ENCODE measurements around the gene PDILT. TPM values are rescaled to one million over a fixed set of nuclear protein-coding genes. Genes with fewer than 3 reads are reported as not detected.
A peak's percentile ranks its signal among the peaks of the same experiment; 100 is the strongest.

The PDILT gene
- total RNA-seq, 4 donors from 2014 or later = not detected

DNA sequence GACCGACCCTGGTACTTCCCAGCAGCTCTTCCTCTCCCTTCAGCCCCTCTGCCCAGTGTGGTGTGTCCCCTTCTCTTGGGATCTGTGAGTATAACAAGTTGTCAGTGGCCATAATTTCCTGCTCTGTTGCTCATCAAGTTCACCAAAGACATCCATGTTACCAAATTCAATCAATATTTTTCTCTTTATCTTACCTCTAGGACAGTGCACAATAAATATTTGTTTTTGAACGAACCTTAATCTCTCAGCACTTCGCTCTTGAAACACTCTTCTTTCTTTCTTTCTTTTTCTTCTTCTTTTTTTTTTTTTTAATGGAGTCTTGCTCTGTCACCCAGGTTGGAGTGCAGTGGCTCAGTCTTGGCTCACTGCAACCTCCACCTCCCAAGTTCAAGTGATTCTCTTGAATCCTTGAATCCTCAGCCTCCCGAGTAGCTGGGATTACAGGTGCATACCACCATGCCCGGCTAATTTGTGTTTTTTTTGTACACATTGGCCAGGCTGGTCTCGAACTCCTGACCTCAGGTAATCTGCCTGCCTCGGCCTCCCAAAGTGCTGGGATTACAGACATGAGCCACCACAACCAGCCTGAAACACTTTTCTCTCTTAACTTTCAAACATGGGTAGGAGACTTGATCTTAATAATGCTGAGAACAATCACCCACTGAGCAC is 49.3 kb downstream of the PDILT start:
- no peaks in the 10 kb centered on the region for H3K27me3 ChIP-seq
- no peaks in the 10 kb centered on the region for H3K4me1 ChIP-seq
- TF ChIP-seq, protein P1, sequence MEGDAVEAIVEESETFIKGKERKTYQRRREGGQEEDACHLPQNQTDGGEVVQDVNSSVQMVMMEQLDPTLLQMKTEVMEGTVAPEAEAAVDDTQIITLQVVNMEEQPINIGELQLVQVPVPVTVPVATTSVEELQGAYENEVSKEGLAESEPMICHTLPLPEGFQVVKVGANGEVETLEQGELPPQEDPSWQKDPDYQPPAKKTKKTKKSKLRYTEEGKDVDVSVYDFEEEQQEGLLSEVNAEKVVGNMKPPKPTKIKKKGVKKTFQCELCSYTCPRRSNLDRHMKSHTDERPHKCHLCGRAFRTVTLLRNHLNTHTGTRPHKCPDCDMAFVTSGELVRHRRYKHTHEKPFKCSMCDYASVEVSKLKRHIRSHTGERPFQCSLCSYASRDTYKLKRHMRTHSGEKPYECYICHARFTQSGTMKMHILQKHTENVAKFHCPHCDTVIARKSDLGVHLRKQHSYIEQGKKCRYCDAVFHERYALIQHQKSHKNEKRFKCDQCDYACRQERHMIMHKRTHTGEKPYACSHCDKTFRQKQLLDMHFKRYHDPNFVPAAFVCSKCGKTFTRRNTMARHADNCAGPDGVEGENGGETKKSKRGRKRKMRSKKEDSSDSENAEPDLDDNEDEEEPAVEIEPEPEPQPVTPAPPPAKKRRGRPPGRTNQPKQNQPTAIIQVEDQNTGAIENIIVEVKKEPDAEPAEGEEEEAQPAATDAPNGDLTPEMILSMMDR (IDR thresholded peaks at IDR 0.05) = no peak
- no peak for TF ChIP-seq POLR2A (IDR thresholded peaks at IDR 0.05)
- no peak for DNase-seq
- no peaks in the 10 kb centered on the region for H3K36me3 ChIP-seq
- H3K9me3 ChIP-seq = no peaks in the 10 kb centered on the region
- no peak overlapping the region for H3K27ac ChIP-seq
- H3K4me3 ChIP-seq = no peak overlapping the region

DNA sequence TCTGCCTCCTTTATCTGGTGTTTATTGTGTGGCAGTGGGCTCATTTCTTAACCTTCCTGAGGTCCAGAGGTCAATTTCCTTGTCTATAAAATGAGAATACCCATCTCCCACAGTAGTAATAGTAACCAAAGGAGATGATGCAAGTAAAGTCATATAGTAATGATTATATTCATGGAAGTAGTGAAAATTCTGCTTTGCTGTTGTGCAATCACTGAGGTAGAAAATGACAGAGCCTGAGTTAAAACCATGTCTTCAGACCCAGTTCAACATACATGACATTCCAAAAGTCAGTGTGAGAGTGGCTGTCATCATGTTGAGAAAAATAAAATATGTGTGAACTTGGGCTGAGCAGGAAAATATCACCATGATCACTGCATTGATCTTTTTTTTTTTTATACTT is 51.2 kb downstream of the PDILT start:
- no peaks in the 10 kb centered on the region for H3K36me3 ChIP-seq
- TF ChIP-seq, protein P1 (IDR thresholded peaks at IDR 0.05) = no peak
- no peak for TF ChIP-seq POLR2A (IDR thresholded peaks at IDR 0.05)
- H3K4me1 ChIP-seq = no peaks in the 10 kb centered on the region
- no peak overlapping the region for H3K27ac ChIP-seq
- no peaks in the 10 kb centered on the region for H3K9me3 ChIP-seq
- H3K27me3 ChIP-seq = no peaks in the 10 kb centered on the region
- no peak overlapping the region for H3K4me3 ChIP-seq
- no peak for DNase-seq

DNA sequence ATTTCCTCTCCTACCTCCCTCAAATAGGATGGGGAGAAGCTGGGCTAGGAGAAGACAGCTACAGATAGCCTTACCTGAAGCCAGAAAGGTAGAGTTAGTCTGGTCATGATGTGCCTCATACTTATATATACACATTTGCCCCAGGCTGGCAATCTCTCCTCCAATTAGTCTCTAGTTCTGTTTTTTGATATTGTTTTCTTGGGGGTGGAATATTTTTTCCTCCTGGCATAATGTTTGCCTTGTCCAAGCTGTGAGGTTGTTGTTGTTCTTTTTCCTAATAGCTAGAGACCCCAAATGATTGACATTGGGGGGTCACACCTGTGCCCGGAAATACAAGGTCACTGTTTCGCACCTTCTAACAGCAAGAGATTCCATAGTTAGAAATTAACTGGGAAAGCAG is 51.9 kb downstream of the PDILT start, which contains the start of gene UMOD:
Gene UMOD, minus strand, starts transcription at position 101 of the 400 bp plus-strand sequence. CDS start 1,978 bp downstream, outside the sequence.
- TF ChIP-seq, protein P1 (IDR thresholded peaks at IDR 0.05) = no peak
- no peak for TF ChIP-seq POLR2A (IDR thresholded peaks at IDR 0.05)
- H3K4me1 ChIP-seq = no peaks in the 10 kb centered on the region
- H3K9me3 ChIP-seq = no peaks in the 10 kb centered on the region
- H3K36me3 ChIP-seq = no peaks in the 10 kb centered on the region
- no peaks in the 10 kb centered on the region for H3K27me3 ChIP-seq
- H3K4me3 ChIP-seq = no peak within 1 kb of the TSS
- H3K27ac ChIP-seq = no peak within 1 kb of the TSS
- no peak for DNase-seq

DNA sequence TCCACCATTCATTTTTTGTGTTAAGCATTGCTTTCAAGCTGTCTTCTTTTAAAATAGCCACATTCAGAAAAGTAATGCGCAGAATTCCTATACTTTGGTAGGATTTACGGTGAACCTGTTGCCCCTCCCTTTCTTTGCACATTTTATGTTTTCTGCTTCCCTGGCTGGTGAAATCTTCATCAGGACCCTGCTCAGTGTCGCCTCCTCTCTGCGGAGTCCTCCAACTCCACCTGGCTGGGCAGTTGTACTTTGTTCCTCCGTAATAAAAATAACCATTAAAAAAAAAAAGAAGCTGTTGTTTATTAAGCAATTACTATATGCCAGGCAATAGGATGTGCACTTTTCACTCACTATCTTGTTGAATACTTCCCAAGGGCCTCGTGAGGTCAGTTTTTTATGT is 54.9 kb downstream of the PDILT start:
- TF ChIP-seq POLR2A (IDR thresholded peaks at IDR 0.05) = no peak
- TF ChIP-seq, protein P1 (IDR thresholded peaks at IDR 0.05) = no peak
- H3K4me3 ChIP-seq = no peak overlapping the region
- H3K9me3 ChIP-seq = no peaks in the 10 kb centered on the region
- no peak overlapping the region for H3K27ac ChIP-seq
- no peak for DNase-seq
- no peaks in the 10 kb centered on the region for H3K27me3 ChIP-seq
- H3K36me3 ChIP-seq = no peaks in the 10 kb centered on the region
- no peaks in the 10 kb centered on the region for H3K4me1 ChIP-seq

DNA sequence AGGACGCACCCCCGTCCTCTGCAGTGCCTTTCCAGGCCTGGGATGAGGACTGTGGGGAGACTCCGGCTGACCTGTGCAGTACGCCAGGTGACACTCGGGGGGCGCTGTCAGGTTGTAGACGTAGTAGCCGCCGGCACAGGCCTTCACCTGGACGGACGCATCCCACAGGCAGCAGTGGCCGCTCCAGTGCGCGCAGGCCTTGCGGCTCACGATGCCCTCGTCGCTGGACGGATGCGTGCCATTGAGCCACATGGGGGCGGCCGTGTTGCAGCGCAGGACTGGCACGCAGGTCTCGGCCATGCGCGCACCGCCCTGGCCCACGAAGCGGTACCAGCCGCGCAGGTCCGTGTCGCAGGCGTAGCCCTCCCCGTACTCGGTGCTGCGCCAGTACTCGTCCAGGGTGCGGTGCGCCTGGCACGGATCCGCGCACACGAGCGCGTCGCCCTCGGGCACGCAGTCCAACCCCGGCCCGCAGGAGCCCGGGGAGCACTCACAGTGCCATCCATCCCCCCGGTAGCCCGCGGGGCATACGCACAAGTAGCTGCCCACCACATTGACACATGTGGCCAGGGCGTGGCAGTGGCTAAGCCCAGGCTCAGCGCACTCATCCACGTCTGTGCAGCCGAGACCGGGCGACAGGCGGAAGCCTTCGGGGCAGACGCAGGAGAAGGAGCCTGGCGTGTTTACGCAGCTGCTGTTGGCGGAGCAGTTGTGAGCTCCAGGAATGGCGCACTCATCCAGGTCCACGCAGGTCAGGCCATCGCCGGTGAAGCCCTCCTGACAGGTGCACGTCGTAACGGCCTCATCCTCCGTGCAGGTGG is 56.0 kb downstream of the PDILT start:
- Histone ChIP-seq H3K4me3 (peak overlapping the region in 1 of 4 donors; percentile 8), H3K27me3 (no peaks in the 10 kb centered on the region), H3K36me3 (no peaks in the 10 kb centered on the region), H3K27ac (no peak overlapping the region), H3K9me3 (no peaks in the 10 kb centered on the region), H3K4me1 (no peaks in the 10 kb centered on the region)
- TF ChIP-seq POLR2A (IDR thresholded peaks at IDR 0.05) = no peak
- TF ChIP-seq, protein P1 (IDR thresholded peaks at IDR 0.05) = no peak
- DNase-seq = no peak

Data from Peyer's patch (tissue), 4 donors.